HG03565 (cell line): ENCODE measurements around the gene SCAPER.

Experiments used
- ATAC-seq: cut with Tn5 transposase; IDR thresholded peaks from one replicate; pipeline ENCODE4 v1.9.1; 2021; ENCODE audit warnings: mild to moderate bottlenecking, moderate library complexity; ENCODE audit not compliant: unreplicated experiment

Gene SCAPER

DNA sequence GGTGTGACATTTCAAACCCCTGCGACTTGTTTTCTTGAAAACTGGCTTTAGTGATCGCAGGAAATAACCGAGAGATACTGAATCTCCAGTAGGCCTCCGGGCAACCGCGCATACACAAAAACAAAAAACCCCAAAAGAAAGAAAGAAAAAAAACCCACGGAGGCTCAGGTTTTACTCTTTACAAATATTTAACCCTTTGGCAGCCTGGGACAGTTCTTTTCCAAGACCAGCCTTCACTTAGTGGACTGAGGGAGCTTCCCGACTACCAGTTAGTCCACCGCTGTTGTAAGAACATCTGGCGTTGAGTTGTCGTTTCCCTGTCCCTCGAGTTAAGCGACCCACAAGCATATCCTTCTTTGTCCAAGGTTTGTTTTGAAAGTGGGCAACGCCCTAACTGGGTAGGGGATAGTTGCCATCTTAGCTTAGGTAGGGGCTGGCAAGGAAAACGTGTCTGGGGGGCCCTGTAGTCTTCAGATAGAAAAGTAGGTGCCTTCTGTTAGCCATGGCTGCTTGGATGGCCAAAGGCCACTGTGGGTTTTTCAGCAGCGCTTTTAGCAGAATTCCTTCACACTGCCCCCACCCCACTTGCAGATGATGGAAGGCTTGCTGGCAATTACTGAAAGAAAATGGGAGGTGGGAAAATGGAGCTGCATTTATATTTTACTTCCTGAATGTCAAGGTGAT is 561.7 kb downstream of the SCAPER start:
- ATAC-seq: no peak

DNA sequence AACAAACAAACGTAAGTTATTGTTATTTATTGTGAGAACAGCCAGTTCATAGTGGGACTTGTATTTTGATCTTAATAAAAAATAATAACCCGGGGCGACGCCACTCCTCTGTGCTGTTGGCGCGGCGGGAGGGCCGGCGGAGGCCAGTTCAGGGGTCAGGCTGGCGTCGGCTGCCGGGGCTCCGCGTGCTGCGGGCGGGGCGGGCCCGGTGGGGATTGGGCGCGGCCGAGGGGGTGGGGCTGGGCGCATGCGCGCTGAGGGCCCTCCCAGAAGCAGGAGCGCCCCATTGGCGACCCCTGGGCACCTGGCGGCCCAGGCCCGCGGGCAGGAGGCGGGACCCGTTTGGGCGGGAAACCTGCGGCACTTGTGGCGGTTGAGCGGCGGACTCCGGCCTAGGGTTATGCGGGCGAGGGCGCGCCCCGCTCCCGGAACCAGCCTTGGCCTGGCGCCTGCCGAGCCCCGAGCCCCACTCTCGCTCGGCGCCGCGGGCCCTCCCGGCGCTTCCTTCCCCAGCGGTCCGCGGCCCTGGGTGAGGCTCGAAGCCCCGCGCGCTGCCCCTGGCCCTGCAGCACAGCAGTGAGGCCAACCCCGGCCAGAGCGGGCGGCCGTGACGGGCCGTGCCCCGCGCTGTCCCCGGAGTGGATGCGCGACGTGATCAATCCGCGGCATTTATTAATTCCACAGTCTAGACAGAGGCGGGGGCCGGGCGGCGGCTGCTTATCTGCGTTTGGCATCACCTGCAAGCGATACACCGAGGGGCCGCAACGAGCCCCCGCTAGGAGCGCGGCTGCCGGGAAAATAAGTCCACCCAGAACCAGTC is 562.5 kb downstream of the SCAPER start:
- ATAC-seq: no peak

DNA sequence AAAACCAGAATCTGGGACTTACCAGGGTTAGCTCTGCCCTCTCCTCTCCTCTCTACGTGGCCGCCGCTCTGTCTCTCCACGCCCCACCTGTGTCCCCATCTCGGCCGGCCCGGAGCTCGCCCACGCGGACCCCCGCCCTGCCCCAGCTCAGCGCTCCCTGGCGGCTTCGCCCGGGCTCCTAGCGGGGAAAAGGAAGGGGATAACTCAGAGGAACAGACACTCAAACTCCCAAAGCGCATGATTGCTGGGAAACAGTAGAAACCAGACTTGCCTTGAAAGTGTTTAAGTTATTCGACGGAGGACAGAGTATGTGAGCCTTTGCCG is 563.1 kb downstream of the SCAPER start:
- no peak for ATAC-seq

DNA sequence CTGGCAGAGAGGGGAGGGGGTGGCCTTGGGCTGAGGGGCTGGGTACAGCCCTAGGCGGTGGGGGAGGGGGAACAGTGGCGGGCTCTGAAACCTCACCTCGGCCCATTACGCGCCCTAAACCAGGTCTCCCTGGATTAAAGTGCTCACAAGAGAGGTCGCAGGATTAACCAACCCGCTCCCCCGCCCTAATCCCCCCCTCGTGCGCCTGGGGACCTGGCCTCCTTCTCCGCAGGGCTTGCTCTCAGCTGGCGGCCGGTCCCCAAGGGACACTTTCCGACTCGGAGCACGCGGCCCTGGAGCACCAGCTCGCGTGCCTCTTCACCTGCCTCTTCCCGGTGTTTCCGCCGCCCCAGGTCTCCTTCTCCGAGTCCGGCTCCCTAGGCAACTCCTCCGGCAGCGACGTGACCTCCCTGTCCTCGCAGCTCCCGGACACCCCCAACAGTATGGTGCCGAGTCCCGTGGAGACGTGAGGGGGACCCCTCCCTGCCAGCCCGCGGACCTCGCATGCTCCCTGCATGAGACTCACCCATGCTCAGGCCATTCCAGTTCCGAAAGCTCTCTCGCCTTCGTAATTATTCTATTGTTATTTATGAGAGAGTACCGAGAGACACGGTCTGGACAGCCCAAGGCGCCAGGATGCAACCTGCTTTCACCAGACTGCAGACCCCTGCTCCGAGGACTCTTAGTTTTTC is 563.6 kb downstream of the SCAPER start:
- no peak for ATAC-seq

DNA sequence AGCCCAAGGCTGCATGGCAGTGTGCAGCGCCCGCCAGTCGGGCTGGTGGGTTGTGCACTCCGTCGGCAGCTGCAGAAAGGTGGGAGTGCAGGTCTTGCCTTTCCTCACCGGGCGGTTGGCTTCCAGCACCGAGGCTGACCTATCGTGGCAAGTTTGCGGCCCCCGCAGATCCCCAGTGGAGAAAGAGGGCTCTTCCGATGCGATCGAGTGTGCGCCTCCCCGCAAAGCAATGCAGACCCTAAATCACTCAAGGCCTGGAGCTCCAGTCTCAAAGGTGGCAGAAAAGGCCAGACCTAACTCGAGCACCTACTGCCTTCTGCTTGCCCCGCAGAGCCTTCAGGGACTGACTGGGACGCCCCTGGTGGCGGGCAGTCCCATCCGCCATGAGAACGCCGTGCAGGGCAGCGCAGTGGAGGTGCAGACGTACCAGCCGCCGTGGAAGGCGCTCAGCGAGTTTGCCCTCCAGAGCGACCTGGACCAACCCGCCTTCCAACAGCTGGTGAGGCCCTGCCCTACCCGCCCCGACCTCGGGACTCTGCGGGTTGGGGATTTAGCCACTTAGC is 564.3 kb downstream of the SCAPER start:
- no peak for ATAC-seq

DNA sequence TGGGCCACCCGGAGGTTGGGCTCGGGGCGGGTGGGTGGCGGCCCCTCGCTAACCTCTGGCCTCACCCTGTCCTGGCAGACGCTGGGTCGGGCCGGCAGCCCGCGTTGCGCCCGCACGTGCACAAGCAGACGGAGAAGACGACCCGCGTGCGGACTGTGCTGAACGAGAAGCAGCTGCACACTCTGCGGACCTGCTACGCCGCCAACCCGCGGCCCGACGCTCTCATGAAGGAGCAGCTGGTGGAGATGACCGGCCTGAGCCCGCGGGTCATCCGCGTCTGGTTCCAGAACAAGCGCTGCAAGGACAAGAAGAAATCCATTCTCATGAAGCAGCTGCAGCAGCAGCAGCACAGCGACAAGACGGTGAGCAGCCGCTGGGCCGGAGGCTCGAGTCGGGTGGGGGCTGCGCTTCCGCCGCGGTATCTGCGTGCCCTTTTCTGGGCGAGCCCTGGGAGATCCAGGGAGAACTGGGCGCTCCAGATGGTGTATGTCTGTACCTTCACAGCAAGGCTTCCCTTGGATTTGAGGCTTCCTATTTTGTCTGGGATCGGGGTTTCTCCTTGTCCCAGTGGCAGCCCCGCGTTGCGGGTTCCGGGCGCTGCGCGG is 564.8 kb downstream of the SCAPER start:
- ATAC-seq: no peak

DNA sequence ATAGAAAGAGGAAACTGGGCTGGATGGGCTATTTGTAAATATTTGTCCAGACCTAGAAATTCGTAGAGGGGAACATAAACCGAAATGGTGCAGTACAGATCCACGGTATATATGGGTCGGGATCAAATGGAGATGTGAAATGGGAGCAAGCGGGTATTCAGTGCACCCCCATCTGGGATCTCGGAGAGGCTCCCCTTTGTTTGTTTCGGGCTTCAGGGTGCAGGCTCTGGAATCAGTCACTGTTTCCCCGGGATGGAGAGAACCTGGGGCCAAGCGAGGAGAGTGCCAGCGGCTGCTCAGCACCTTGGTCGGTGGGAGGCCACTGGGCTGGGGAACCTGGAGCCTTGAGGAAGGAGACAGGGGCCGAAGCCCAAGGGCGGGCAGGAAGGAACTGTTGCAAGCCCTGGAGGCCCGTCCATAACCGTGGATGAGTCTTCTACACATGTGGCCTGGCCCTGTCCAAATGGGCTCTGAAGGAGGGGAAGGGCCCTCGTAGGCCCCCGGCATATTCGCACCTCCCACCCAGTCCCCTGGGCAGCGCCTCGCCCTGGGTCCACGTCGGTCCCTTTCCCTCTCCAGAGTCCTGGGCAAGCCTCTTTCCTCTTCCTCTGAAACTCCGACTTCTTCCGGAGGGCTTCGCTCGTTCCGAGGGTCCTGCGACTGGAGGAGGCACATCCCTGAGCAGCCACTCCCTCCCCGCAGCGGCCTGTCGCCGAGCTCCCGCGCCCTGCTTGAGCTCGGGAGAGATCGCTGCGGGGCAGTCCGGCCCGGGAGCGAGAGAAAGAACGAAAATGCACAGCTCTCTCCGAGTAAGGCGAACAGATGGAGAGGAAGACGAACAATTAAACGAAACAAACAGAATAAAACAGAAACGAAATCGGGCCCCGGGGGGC is 565.6 kb downstream of the SCAPER start:
- ATAC-seq: no peak

DNA sequence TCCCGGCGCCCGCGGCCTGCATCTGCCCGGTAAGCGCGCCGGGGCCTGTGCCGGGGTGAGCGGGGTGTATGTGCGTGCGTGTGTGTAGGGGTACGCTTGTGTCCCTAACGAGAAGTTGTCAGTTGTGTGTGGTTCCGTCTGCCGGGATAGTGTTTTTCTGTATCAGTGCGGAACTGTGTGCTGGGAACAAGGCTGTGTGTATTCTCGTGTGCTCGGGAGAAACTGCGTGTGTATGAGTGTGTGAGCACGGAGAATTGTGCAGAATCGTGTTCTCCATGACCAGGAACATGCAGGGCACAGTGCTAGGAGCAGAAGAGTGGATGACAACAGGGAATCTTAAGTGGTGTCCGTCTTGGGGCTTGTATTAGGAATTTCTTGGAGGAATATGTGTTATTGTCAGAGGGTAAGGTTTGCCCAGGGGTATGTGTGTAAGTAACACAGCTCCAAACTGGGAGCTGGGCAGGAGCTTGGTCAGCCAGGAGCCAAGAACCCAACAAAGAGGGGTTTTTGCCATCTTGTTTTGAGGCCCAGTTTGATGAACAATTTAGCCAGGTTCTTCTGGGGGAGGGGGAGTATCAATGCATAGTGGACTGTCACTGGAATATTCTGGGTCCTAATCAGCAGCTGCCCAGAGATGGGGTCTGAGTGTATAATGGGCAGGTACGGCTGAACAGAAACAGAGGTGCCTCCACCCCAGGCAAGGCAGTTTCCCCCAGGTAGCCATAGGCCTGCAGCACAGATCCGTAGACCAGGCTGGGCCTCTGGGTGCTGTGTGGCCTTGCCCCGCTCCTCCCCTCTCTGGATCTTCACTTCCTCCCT is 566.4 kb downstream of the SCAPER start:
- no peak for ATAC-seq

DNA sequence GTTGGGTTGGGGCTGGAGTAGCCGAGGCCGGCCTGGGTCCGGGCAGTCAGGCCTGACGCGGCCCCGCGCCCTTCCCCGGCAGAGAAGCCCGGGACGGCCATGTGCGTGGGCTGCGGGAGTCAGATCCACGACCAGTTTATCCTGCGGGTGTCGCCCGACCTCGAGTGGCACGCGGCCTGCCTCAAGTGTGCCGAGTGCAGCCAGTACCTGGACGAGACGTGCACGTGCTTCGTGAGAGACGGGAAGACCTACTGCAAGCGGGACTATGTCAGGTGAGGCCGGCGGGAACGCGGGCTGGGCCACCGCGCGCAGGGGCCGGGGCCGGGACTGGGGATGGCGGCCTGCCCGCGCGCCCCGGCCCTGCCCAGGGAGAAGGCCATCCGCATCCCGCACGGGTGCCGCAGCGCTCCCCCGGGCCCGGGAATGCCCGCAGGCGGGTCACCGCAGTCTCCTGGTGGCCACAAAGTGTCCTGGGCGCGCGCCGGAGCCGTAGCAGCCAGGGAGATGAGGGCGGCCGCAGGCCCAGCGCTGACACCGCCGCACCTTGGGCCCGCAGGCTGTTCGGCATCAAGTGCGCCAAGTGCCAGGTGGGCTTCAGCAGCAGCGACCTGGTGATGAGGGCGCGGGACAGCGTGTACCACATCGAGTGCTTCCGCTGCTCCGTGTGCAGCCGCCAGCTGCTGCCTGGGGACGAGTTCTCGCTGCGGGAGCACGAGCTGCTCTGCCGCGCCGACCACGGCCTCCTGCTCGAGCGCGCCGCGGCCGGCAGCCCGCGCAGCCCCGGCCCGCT is 567.2 kb downstream of the SCAPER start:
- no peak for ATAC-seq

DNA sequence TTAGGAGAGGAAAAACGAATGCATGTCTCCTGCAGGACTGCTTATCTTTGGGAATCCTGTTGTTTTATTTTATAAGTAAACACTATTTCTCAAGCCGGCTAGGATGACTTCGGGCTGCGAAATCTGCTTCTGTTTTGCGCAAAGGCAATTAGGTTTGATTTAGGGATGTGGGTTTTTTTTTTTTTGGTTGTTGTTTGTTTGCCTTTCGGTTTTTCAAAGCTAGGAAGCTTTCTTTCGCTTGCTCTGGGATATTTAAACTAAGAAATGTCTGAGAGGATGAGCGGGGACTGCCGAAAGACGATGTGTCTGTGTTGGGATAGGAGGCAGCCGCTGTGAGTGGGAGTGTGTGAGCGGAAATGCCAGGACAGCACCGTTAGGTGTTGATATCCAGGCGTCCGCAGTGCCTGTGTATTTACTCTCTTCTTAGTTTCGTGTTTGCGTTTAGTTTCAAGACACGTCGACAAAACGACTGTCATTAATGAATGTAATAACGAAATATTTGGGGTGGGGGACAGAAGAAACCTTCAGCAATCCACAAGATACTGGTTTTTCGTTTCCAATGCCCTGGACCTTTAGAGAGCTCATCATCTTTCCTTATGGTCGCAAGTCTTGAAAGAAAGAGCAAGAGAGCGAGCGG is 568.0 kb downstream of the SCAPER start:
- ATAC-seq: no peak

DNA sequence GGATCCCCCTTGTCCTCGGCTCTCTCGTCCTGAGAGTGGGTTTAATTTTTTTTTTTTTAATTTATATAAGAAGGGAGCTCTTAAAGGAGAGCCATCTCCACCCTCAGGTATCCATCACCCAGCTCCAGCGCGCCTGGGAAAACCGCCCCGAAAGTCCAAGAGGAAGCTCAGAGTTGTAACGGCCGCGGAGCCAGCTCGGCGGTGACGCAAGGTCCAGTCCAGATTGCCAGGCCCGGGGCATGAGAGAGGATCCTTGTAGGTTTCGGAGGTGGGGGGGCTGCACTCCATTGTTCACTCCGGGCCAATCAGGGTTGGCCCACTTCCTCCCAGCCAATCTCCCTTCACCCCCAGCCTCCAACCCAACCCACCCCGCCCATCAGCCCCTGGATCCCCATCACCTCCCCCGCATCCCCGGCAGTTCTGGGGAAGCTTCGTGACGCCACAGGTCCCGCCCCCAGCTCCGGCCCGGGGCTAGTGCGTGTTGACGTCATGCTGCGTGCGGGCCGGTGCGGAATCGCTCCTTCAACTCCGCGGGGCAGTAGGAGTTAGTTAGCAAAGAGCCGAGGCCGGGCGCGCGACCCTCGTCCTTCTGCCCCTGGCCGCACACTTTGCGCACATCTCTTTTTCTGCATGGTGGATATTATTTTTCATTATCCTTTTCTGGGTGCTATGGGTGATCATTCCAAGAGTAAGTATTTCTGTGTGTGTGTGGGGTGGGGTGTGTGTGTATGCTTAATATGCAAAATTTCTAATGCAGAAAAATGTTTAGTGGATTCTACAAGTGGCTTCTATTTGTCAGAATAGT is 568.7 kb downstream of the SCAPER start, which contains the start of gene ISL2:
Gene ISL2 (plus strand): TSS at position 520 of the 805 bp plus-strand sequence. CDS start 111 bp downstream, at position 631.
- peak; percentile 40 for ATAC-seq

DNA sequence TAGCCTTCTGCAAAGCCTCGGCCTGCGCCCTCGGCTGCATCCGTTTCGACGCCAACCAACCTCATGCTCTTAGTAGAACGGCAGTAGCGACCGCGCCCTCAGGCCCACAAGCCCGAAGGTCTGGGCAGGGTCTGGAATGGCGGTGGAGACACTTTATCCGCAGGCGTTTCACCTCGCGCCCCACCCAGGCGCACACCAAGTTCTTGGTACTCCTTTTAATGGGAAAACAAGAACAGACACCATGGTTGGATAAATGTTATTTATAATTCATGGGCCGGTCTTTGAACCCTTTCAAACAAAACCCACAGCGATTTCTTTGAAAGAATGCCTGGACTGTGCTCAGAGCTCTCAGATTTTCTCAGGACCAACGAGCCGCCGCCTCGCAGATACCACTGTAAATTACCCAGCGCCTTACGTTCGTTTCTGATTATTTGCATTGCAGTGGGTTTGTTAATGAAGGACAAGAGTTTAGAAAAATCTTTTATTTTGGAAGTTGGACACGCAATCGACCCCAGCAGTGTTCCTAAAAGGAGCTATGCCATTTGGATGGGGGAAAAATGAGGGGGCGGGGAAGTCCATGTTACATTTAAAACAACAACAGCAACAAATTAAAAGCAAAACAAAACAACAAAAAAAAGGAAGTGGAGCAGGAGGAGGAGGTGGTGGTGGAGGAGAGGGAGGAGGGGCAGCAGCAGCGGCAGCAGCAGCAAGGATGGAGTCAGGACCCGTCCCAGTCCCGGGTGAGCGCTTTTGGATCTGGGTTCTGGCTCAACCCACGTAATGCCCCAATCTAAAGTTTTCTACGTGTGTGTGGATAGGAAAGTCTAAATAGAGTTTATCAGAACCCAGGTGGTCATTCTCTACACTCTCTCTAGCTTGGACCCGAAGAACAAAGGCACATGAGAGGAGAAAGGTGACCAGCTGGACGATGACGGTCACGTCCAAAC is 569.6 kb downstream of the SCAPER start:
- ATAC-seq: no peak

DNA sequence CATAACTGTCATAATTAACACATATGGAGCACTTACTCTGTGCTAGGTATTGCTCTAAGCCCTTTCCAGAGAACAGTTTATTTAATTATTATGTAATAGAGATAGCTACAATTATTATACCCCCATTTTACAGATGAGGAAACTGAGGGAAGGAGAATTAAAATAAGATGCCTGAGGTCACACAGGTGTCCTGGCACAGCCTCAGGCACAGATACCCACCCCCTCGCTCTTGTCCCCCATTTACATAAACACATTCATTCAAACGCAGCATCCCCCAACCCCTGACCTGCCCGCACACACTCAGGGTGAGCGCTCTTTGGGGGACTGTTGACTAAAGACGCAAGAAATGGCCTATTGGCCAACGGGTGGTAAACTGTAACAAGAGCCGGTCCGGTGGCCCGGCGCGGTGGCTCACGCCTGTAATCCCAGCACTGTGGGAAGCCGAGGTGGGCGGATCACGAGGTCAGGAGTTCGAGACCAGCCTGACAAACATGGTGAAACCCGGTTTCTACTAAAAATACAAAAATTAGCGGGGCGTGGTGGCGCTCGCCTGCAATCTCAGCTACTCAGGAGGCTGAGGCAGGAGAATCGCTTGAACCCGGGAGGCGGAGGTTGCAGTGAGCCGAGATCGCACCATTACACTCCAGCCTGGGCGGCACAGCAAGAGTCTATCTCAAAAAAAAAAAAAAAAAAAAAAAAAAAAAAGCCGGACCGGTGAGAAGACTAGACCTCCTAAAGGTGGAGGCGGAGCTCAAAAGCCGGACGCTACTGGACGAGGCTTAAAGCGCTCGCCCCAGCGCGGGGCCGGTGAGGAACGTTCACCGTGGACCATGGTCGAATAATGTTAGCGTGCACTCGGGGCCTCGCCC is 570.5 kb downstream of the SCAPER start:
- no peak for ATAC-seq

DNA sequence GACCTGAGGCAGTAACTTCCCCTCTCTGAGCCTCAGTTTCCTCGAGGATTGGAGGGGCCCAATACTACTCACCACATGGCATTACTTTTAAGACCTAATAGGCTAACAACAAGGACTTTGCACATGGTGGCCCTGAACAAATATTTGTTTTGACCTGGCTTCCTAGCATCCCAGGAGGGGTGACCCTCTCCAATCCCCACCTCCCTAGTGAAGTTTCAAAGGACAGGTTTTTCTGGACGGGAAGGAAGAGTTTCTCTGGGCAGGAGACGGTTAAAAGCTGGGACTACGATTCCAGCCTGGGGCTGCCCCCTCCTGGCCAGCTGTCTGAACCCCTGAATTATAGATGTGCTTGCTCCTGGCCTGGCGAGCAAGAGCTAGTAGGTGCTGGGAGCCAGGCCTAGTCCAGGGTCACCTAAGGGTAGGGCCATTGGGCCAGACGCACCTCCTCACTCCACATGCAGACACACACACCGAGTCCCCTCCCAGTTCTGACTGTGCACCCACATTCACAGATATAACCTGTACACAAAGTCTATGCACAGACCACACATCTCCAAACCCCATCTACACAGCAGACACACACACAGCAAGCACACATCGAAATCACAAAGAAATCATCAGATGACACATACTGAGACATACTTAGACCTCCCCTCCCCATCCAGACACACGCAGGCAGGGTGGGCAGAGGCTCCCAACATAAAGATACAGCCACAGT is 571.3 kb downstream of the SCAPER start:
- no peak for ATAC-seq
